ENCODE measurements around the gene FLT3. TPM values are rescaled to one million over a fixed set of nuclear protein-coding genes. Genes with fewer than 3 reads are reported as not detected.

Gene FLT3
- total RNA-seq, 1 donor from 2014 or later: 0.11 TPM

DNA sequence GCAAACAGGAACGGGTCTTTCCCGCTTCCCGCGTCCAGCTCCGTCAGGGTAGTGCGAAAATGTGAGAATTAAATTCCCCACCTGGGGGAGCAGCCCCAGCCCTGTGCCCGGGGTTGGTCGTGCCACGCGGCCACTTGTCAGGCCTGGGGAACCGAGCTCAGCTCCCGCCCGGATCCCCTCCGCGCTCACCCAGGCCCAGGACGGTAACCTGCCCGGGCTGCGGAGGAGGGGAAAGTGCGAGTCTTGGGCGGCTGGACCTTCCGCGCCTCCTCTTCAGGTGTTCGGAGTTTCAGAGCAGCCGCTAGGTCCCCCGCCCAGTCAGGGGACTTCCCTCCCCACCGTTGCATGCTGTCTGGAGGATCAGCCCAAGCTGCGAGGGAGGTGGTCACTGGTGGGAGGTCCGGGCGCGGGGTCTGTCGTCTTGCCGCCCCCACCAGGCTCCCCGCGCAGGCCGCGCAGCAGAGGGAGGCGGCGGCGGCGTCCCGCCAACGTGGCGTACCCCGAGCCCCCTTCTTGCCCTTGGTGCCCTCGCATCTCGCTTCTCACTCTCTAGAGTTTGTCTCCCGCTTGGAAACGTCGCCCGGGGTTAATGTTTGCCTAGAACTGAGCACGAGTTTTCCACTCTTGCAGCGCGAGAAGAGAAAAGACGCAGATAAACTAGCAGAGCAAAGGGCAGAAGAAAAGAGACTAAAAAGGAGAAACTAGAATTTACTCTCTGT, 119.9 kb downstream of the FLT3 start:
- ATAC-seq (ENCODE audit: poor library complexity): no peak
- no peak for DNase-seq
- intact Hi-C loops (cut with DNase I): no loop called here

DNA sequence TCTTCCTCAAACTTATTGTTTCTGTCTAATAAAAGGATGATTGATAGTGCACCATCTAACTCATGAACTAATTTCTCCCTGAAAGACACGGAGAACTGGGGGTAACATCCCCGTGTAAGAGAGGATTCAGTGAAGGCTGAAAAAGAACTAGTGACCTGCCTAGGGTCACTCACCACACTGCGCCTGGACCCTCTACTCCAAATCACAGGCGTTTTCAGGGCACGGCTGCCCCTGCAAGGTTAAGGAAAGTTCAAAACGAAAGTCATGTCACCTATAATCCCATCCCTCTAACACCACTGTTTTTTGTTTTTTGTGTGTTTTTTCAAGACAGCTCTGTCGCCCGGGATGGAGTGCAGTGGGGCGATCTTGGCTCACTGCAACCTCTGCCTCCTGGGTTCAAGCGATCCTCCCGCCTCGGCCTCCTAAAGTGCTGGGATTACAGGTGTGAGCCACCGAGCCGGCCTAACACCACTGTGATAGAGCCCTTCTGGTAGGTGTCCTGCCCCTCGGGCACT, 120.6 kb downstream of the FLT3 start:
- intact Hi-C loops (cut with DNase I): no loop called here
- no peak for ATAC-seq (ENCODE audit: poor library complexity)
- no peak for DNase-seq

GRCh38 chr13:27979001-27979643, 121.3 kb downstream of the FLT3 start:
- ATAC-seq (ENCODE audit: poor library complexity): no peak
- intact Hi-C loops (cut with DNase I): no loop called here

DNA sequence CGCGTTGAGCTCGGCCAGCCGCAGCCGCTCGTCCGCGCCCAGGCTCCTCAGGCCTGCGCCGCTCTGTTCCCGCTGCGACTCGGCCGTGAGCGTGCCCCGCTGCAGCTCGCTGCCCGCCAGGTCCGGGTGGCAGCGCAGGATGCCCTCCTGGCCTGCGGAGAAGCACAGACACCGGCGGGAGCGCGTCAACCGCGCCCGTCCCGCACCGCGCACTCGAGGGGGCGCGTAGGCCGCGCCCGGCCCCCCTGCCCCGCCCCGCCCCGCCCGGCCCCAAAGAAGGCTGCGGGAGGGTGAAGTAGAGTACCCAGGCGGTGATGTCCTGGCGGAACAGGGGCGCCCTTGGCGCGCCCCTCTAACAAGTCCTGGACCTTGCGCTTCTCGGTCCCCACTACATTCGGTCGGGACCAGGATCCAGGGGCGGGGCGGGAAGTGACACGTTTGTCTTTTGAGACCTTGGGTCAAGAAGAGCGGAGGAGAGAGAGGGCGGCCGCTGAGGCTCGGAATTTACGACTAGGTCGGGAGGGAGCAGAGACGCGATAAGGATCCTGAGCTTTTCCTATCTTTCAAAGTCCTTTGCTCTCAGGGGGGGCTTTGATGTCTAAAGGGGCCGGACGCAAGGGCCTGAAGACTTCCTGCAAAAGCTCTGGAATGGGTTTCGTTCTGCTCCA, 121.9 kb downstream of the FLT3 start:
- DNase-seq (no peak), ATAC-seq (ENCODE audit: poor library complexity) (no peak)
- intact Hi-C loops (cut with DNase I): no loop called here

More at GRCh38 chr13:27979001-27979643, 121.3 kb downstream of the FLT3 start:
- no peak for DNase-seq

DNA sequence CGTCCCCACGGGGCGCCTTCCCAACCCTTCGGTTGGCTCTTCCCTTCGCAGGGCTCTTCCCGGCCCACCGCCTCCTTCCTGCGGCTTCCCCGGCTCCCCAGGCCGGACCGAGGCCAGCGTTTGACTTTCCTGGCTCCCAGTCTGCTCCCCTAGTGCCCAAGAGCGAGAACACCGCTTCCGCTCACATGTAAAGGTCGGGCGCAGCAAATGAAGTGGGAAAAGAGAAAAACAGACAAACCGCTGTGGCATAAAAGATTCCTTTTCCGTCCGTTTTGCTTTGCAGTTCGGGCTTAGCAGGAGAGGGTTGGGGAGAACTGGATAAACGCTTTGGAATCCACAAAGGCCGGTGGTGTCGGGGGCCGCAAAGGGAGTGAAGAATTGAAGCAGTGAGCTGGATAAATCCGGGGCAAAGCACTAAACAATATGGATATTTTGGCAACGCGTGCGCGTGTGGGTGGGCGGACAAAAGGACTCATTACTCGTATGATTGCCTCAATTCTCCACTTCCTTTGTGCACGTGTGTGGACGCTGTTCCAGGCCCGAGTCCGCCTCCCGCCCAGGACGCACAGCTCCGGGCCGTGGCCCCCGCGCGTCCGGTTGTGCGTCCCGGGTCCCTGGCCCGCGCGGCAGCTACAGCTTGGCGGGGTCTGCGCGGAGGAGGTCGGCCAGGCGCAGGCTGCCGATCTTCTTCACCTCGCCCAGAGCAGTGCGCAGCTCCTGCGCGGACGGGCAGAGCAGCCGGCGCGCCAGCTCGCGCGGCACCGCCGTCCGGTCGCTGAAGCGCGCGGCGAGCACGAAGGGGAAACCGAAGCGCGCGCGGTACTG, 122.7 kb downstream of the FLT3 start:
- intact Hi-C loops (cut with DNase I): no loop called here
- DNase-seq (no peak), ATAC-seq (ENCODE audit: poor library complexity) (no peak)

GRCh38 chr13:27976362-27977091, 123.8 kb downstream of the FLT3 start:
- DNase-seq (no peak), ATAC-seq (ENCODE audit: poor library complexity) (no peak)
- intact Hi-C loops (cut with DNase I): no loop called here

DNA sequence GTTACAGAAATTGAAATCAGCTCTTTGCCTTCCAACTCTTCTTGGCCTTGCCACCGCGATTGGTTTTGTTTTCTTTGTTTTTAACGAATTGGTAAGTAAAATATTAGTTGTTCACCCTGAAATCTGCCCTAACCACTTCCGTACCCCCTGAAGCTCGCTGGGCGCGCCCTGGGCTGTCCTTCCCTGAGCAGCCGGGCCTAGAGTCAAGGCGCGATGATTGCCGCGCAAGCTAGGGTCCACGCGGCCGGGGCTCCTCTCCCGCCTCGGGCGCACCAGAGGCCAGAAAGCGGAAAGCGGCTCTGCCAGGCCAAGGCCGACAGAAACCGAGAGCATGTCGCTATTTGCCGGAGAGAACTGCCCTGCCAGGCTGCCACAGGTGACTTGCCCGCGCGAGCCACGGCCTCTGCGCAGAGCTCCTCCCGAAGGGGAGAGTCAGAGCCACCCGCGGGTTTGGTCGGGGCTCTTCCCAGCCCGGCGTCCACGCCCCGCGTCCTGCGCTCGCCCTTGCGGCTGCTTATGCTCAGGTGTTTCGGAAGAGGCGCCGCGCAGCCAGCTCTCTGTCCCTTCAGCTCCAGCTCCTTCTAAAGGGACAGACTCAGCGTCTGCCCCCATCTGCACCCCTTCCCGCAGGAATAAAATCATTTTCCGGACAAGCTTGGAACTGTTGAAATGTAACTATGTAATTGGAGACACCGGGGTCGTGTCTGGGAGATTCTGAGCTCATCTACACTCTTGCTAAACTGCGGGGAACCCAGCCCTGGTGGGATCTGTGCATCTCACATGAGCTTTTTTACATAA, 124.6 kb downstream of the FLT3 start:
- ATAC-seq (ENCODE audit: poor library complexity) (no peak), DNase-seq (no peak)
- intact Hi-C loops (cut with DNase I): no loop called here

GRCh38 chr13:27973961-27974662, 126.3 kb downstream of the FLT3 start:
- intact Hi-C loops (cut with DNase I): no loop called here
- DNase-seq (no peak), ATAC-seq (ENCODE audit: poor library complexity) (no peak)

- intact Hi-C loops (cut with DNase I): no loop called here
- no peak for ATAC-seq (ENCODE audit: poor library complexity)
- no peak for DNase-seq
Measured at GRCh38 chr13:27973291-27973690, 127.1 kb downstream of the FLT3 start.

GRCh38 chr13:27972478-27972820, 127.9 kb downstream of the FLT3 start:
- intact Hi-C loops (cut with DNase I): no loop called here
- DNase-seq: no peak
- no peak for ATAC-seq (ENCODE audit: poor library complexity)

GRCh38 chr13:27971776-27972477, 128.4 kb downstream of the FLT3 start:
- no peak for ATAC-seq (ENCODE audit: poor library complexity)
- no peak for DNase-seq

DNA sequence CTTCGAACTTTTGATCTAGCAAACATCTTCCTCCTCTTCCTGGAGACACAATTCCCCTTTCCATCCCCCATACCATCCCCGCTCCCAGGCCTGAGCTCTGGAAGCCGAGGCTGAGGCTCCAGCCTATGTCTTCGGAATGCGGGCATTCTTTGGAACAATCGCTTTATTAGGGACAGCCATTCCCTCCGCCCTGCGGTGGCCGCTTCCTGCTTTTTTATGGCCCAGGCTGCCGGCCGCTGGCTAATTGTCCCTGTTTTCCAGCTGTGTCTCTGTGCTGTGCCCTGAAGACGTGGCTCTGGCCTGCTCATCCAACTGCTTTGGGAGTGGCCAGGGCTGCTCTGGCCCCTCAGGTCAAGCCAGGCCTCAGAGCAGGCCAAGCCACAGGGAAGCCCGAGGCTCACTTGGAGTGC, 129.1 kb downstream of the FLT3 start:
- intact Hi-C loops (cut with DNase I): no loop called here
- DNase-seq: no peak

More at GRCh38 chr13:27971776-27972477, 128.4 kb downstream of the FLT3 start:
- intact Hi-C loops (cut with DNase I): no loop called here

GRCh38 chr13:27970382-27971235, 129.8 kb downstream of the FLT3 start:
- intact Hi-C loops (cut with DNase I): no loop called here

More for the DNA sequence above, 129.1 kb downstream of the FLT3 start:
- no peak for ATAC-seq (ENCODE audit: poor library complexity)

GRCh38 chr13:27969866-27970229, 130.5 kb downstream of the FLT3 start:
- DNase-seq (no peak), ATAC-seq (ENCODE audit: poor library complexity) (no peak)
- intact Hi-C loops (cut with DNase I): no loop called here

More at GRCh38 chr13:27970382-27971235, 129.8 kb downstream of the FLT3 start:
- ATAC-seq (ENCODE audit: poor library complexity) (no peak), DNase-seq (no peak)

DNA sequence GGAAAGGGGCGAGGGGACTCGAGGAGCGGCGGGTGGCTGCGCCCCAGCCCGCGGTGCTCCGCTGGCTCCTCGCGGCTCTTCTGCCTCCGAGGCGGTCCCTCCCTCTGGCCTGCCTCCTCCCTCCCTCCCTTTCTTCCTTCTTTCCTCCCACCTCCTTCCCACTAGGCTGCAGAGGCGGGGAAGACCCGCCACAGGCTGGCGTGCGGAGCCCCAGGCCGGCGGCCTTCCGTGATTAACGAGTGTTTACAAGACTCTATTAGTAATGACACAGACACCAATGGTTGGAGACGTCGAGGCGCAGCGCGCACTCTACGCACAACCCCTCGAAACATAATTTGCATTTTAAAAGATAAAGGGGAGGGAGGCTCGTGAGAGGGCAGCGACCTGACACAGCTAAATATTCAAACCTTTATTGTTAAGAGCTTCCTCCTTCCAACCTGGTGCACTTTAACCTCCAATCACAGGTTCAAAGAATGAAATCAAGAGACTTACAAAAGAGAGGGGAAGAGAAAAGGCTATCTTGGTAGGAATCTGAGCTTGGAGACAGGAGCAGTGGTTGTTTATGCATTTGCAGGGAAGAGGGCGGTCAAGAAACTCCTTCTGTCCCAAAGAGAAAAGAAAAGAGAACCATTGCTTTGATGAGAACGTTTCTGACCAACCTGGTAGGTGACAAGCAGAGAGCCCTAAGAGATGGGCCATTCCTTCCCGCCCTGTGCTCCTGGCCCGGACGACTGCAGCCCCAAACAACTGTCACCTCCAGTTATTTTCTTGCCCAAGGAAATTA, 131.1 kb downstream of the FLT3 start, which contains the start of gene CDX2:
CDX2 (minus strand) TSS at position 234 of the 784 bp plus-strand sequence. CDS start 309 bp downstream, outside the sequence.
- DNase-seq (no peak), ATAC-seq (ENCODE audit: poor library complexity) (no peak)
- intact Hi-C loops (cut with DNase I): no loop called here

Data from Right ventricle myocardium superior (tissue), 1 donor.